GM12878 (cell line): ENCODE results near the gene RNF38. TPM values are rescaled to one million over a fixed set of nuclear protein-coding genes. Genes with fewer than 3 reads are reported as not detected.

ENCODE experiments used
- ATAC-seq: fragments of 200-7000 bp; cut with Tn5 transposase; 3 replicates; pipeline ENCODE4 v1.9.1; 2020; ENCODE audit warnings: mild to moderate bottlenecking, moderate library complexity
- BruUV-seq: library from RNA; stranded (reverse); fragments of 400-500 nt; replicated peaks from 2 replicates; lab custom pipeline; 2021; lab: Mats Ljungman, UMichigan
- CTCF ChIA-PET: fragments of 300-600 bp; sonication (Branson Sonifier 250); formaldehyde crosslinking; extraction: SDS; loops from one replicate; lab custom pipeline; 2021; ENCODE audit warnings: inconsistent platforms; lab: Yijun Ruan, JAX
- POLR2A ChIA-PET: fragments of 350-600 bp; formaldehyde crosslinking; extraction: SDS; loops from one replicate; lab custom pipeline; 2021; ENCODE audit warnings: inconsistent platforms; lab: Charles Lee
- RAD21 ChIA-PET: fragments of 300-600 bp; sonication (Branson Sonifier 250); formaldehyde crosslinking; loops from one replicate; lab custom pipeline; 2023; ENCODE audit warnings: antibody characterized with exemption; ENCODE audit not compliant: unreplicated experiment; lab: Charles Lee
- SMC1A ChIA-PET: fragments of 300-600 bp; sonication (Branson Sonifier 250); formaldehyde crosslinking; loops from one replicate; lab custom pipeline; 2023; ENCODE audit not compliant: unreplicated experiment, uncharacterized antibody; lab: Charles Lee
- DNase-seq: peaks from one replicate; pipeline ENCODE4 v3.0.0-alpha.2; 2011; ENCODE audit warnings: low read depth, low spot score
- FAIRE-seq: peaks from 3 replicates; lab custom pipeline; 2011; peaks lifted over from hg19 to GRCh38; lab: Jason Lieb, UNC
- H2AFZ ChIP-seq: 2 replicates; pipeline ENCODE4 v1.6.0; 2011; ENCODE audit warnings: low read depth, low read length, control low read depth; ENCODE audit not compliant: control insufficient read depth
- H3K27ac ChIP-seq: 2 replicates; pipeline ENCODE4 v1.5.1; 2011; ENCODE audit warnings: control low read depth; ENCODE audit not compliant: control insufficient read depth, insufficient read depth
- H3K27me3 ChIP-seq, 2 experiments: replicated peaks in 1 of 2; 2 replicates each; pipeline versions ENCODE4 v1.6.0 to v1.6.1; 2011; ENCODE audit warnings: low read length in 1 of 2; ENCODE audit not compliant: control insufficient read depth in 2 of 2, insufficient read depth in 2 of 2
- H3K36me3 ChIP-seq, 2 experiments: 2 replicates each; pipeline ENCODE4 v1.5.1; 2011; ENCODE audit warnings: low read length in 1 of 2; ENCODE audit not compliant: control insufficient read depth in 2 of 2, insufficient read depth in 2 of 2
- H3K4me1 ChIP-seq: 2 replicates; pipeline ENCODE4 v1.6.1; 2011; ENCODE audit warnings: mild to moderate bottlenecking, low read length, moderate library complexity, mixed read lengths; ENCODE audit not compliant: control insufficient read depth, insufficient read depth
- H3K4me2 ChIP-seq: 2 replicates; pipeline ENCODE4 v1.6.0; 2011; ENCODE audit warnings: control low read depth; ENCODE audit not compliant: control insufficient read depth, insufficient read depth
- H3K4me3 ChIP-seq: fragments of 200-600 bp; sonication (generic); 2 replicates; pipeline ENCODE4 v1.5.1; 2016
- H3K79me2 ChIP-seq: 2 replicates; pipeline ENCODE4 v1.6.0; 2011; ENCODE audit warnings: low read length; ENCODE audit not compliant: control insufficient read depth, insufficient read depth
- H3K9ac ChIP-seq: 2 replicates; pipeline ENCODE4 v1.8.0; 2011; ENCODE audit warnings: low read length, control low read depth, mixed read lengths; ENCODE audit not compliant: control insufficient read depth, insufficient read depth
- H3K9me3 ChIP-seq: replicated peaks from 3 replicates; pipeline ENCODE4 v1.5.1; 2011; ENCODE audit warnings: mild to moderate bottlenecking, low read length; ENCODE audit not compliant: control insufficient read depth, insufficient read depth
- H4K20me1 ChIP-seq: 2 replicates; pipeline ENCODE4 v1.6.0; 2011; ENCODE audit not compliant: control insufficient read depth, insufficient read depth
- BHLHE40 ChIP-seq, 2 experiments: fragments of 450-650 bp in 1 of 2; IDR thresholded peaks; 2 replicates each; pipeline ENCODE4 v1.6.1; 2011 to 2017; ENCODE audit warnings: low read depth in 2 of 2, borderline replicate concordance in 1 of 2, improper control_type of control experiment in 1 of 2, low read length in 1 of 2, mild to moderate bottlenecking in 1 of 2
- DPF2 ChIP-seq: fragments of 450-650 bp; IDR thresholded peaks from 2 replicates; pipeline ENCODE4 v1.6.1; 2017; ENCODE audit warnings: mild to moderate bottlenecking
- FOS ChIP-seq: IDR thresholded peaks from 3 replicates; pipeline ENCODE4 v1.6.1; 2011; ENCODE audit warnings: borderline replicate concordance; ENCODE audit not compliant: insufficient read length; ENCODE audit errors: extremely low read depth
- HDAC2 ChIP-seq: fragments of 200-600 bp; sonication (generic); IDR thresholded peaks from 2 replicates; pipeline ENCODE4 v1.6.1; 2017
- MTA2 ChIP-seq: fragments of 450-650 bp; IDR thresholded peaks from 2 replicates; pipeline ENCODE4 v1.6.1; 2016; ENCODE audit warnings: low read depth, mild to moderate bottlenecking, moderate library complexity
- MXI1 ChIP-seq: fragments of 150-350 bp; IDR thresholded peaks from 2 replicates; pipeline ENCODE4 v1.6.1; 2011; ENCODE audit warnings: low read depth, mild to moderate bottlenecking, inconsistent platforms, low read length, improper control_type of control experiment
- NFYA ChIP-seq: IDR thresholded peaks from 2 replicates; pipeline ENCODE4 v1.6.1; 2011; ENCODE audit warnings: low read depth, mild to moderate bottlenecking, low read length, improper control_type of control experiment, borderline replicate concordance
- PAX5 ChIP-seq: IDR thresholded peaks from 2 replicates; pipeline ENCODE4 v1.6.1; 2011; ENCODE audit warnings: low read depth, low read length, borderline replicate concordance
- SMAD5 ChIP-seq: IDR thresholded peaks from 2 replicates; pipeline ENCODE4 v1.6.1; 2016; ENCODE audit warnings: antibody characterized with exemption, low read depth
- SMARCA5 ChIP-seq: fragments of 450-650 bp; IDR thresholded peaks from 2 replicates; pipeline ENCODE4 v1.6.1; 2017; ENCODE audit warnings: mild to moderate bottlenecking
- WRNIP1 ChIP-seq: IDR thresholded peaks from 2 replicates; pipeline ENCODE4 v1.6.1; 2011; ENCODE audit warnings: low read depth, low read length, improper control_type of control experiment, borderline replicate concordance
- ZBED1 ChIP-seq: IDR thresholded peaks from 2 replicates; pipeline ENCODE4 v1.6.1; 2016; ENCODE audit warnings: borderline replicate concordance
- WGBS: methylation state at CpG from one replicate; pipeline ENCODE4 v1.1.6; 2016; ENCODE audit warnings: low lambda C conversion rate; ENCODE audit not compliant: insufficient replicate concordance, insufficient coverage; ENCODE audit errors: missing lambda C conversion rate; 5-methylcytosine and 5-hydroxymethylcytosine counted together
- in situ Hi-C: fragments of 300-500 bp; cut with MboI; formaldehyde crosslinking; loops from 9 replicates; pipeline ENCODE4 v1.14.3; 2018; ENCODE audit warnings: mixed read lengths
- intact Hi-C: fragments of 100-400 bp; cut with micrococcal nuclease; formaldehyde crosslinking; loops from one replicate; pipeline ENCODE4 v1.14.2; 2022; ENCODE audit not compliant: unreplicated experiment
- polyA plus RNA-seq, 11 experiments: library from polyadenylated mRNA; depleted of rRNA in 4 of 11; unstranded in 6 of 11; stranded (reverse) in 5 of 11; fragments of >200 nt; fragmentation: Nextera tagmentation in 4 of 11; fragmentation: Illumina TruSeq in 1 of 11; extraction: Ambion mirVana in 4 of 11; extraction: Trizol in 1 of 11; gene quantifications; 1 replicate in 1 of 11; 2 replicates in 10 of 11; pipeline versions ENCODE4 v1.2.1 to v1.2.3, GENCODE V29; 2011 to 2016; ENCODE audit warnings: inconsistent platforms in 2 of 11, missing spikeins in 2 of 11, low read depth in 1 of 11
- total RNA-seq, 4 experiments: library from RNA; depleted of rRNA in 3 of 4; stranded (reverse); fragments of >200 nt in 3 of 4; fragmentation: Illumina TruSeq in 1 of 4; extraction: Trizol in 1 of 4; gene quantifications; 2 replicates each; pipeline versions ENCODE4 v1.2.1 to v1.2.3, GENCODE V29; 2013 to 2021
- TF ChIP-seq, protein P1 (sequence below): IDR thresholded peaks from 2 replicates; pipeline ENCODE4 v1.6.1; 2011; ENCODE audit warnings: low read depth, mild to moderate bottlenecking, low read length, moderate library complexity, borderline replicate concordance; ENCODE audit errors: extremely low read depth
- TF ChIP-seq, protein P2 (sequence below): fragments of 450-650 bp; IDR thresholded peaks from 2 replicates; pipeline ENCODE4 v1.6.1; 2017; ENCODE audit warnings: mild to moderate bottlenecking
- TF ChIP-seq, protein P3 (sequence below): fragments of 450-650 bp; IDR thresholded peaks from 2 replicates; pipeline ENCODE4 v1.6.1; 2017; ENCODE audit warnings: low read depth, mild to moderate bottlenecking, moderate library complexity
- TF ChIP-seq, protein P4 (sequence below): fragments of 450-650 bp; IDR thresholded peaks from 2 replicates; pipeline ENCODE4 v1.6.1; 2016; ENCODE audit warnings: mild to moderate bottlenecking, moderate library complexity, borderline replicate concordance

Gene RNF38
- total and polyA plus RNA-seq, 10 of the 15 experiments (the other 5 are each of a cell fraction or from before 2014, with no cell fraction given), result 5.1 to 34.7 (median 12.7) TPM

DNA sequence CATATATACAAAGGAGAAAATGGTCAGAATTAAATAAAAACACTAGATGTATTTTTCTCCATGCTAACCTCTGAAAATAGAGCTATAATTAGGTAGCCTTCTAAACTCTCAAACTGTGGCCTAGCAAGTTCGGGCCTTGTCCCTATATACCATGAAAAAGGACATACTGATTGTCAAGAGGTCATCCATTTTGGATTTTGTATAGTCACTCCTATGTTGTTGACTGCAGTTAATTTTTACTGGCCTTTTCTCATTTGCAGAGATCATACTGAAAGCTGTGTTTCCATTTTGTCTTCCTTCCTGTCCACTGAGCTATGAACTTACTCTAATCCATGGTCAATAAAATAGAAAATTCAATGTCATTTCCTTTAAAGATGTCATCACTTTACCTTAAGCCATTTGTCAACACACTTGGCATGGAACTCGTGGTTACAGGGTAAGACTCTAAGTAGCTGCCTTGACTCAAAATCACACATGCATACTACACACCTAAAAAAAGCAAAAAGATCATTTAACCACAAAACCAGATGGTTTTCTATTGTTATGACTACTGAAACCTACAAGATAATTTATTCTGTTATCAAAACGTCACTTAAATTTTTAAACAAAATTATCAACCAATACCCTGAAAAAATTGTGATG lies 58.0 kb downstream of the RNF38 start:
- SMC1A ChIA-PET, result interaction anchor here (0.7 to 1.0 kb wide), 2 partner anchors 26 to 64 kb away, joined by 3 to 4 read pairs; no protein-coding TSS in a partner anchor
- Histone ChIP-seq H3K4me3 (no peak overlapping the region), H4K20me1 (no peaks in the 10 kb centered on the region), H3K27ac (peak overlapping the region; percentile 34; the same call in 1 of the 2 replicates), H3K9ac (no peak overlapping the region), H3K36me3 (peaks cover 9 to 32% of the 10 kb centered on the region in 2 experiments), H2AFZ (no peak overlapping the region), H3K4me1 (peaks cover 4% of the 10 kb centered on the region; the same call in 1 of the 2 replicates), H3K79me2 (no peaks in the 10 kb centered on the region), H3K9me3 (no peaks in the 10 kb centered on the region), H3K4me2 (no peak overlapping the region), H3K27me3 (no peaks in the 10 kb centered on the region)
- WGBS, result 19% methylated on average over 3 of the region's 3 CpGs
- CTCF ChIA-PET, result interaction anchor here (0.7 to 1.8 kb wide), 2 partner anchors 14 to 108 kb away, joined by 3 to 8 read pairs; no protein-coding TSS in a partner anchor
- no TSS peak for BruUV-seq
- ATAC-seq (peak; percentile 88), FAIRE-seq (peak; percentile 75), DNase-seq (no peak)
- RAD21 ChIA-PET, result interaction anchor here (0.6 to 1.1 kb wide), 2 partner anchors 94 to 152 kb away, joined by 3 read pairs; partner anchors contain the start of gene CLTA
- in situ Hi-C loops (no loop called here), intact Hi-C loops (no loop called here)
- POLR2A ChIA-PET, result interaction anchor here (0.6 kb wide), 1 partner anchor 245 kb away, joined by 3 read pairs; no protein-coding TSS in a partner anchor
- TF ChIP-seq FOS, result no peak
- no peak for TF ChIP-seq MXI1
- TF ChIP-seq DPF2, result no peak
- TF ChIP-seq HDAC2, result no peak
- TF ChIP-seq, protein P1, sequence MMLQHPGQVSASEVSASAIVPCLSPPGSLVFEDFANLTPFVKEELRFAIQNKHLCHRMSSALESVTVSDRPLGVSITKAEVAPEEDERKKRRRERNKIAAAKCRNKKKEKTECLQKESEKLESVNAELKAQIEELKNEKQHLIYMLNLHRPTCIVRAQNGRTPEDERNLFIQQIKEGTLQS, result no peak
- TF ChIP-seq NFYA, result no peak
- TF ChIP-seq, protein P2, sequence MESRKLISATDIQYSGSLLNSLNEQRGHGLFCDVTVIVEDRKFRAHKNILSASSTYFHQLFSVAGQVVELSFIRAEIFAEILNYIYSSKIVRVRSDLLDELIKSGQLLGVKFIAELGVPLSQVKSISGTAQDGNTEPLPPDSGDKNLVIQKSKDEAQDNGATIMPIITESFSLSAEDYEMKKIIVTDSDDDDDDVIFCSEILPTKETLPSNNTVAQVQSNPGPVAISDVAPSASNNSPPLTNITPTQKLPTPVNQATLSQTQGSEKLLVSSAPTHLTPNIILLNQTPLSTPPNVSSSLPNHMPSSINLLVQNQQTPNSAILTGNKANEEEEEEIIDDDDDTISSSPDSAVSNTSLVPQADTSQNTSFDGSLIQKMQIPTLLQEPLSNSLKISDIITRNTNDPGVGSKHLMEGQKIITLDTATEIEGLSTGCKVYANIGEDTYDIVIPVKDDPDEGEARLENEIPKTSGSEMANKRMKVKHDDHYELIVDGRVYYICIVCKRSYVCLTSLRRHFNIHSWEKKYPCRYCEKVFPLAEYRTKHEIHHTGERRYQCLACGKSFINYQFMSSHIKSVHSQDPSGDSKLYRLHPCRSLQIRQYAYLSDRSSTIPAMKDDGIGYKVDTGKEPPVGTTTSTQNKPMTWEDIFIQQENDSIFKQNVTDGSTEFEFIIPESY, result no peak
- TF ChIP-seq SMARCA5, result no peak
- TF ChIP-seq MTA2, result no peak
- peak in 1 of 2 experiments; percentile 33; a peak in 1 of 4 replicates for TF ChIP-seq BHLHE40 (IDR thresholded peaks at IDR 0.05; ENCODE audit: borderline replicate concordance in 1 of 2, low read depth in 2 of 2, low read length in 1 of 2)
- TF ChIP-seq, protein P3, sequence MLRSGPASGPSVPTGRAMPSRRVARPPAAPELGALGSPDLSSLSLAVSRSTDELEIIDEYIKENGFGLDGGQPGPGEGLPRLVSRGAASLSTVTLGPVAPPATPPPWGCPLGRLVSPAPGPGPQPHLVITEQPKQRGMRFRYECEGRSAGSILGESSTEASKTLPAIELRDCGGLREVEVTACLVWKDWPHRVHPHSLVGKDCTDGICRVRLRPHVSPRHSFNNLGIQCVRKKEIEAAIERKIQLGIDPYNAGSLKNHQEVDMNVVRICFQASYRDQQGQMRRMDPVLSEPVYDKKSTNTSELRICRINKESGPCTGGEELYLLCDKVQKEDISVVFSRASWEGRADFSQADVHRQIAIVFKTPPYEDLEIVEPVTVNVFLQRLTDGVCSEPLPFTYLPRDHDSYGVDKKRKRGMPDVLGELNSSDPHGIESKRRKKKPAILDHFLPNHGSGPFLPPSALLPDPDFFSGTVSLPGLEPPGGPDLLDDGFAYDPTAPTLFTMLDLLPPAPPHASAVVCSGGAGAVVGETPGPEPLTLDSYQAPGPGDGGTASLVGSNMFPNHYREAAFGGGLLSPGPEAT, result no peak
- no peak for TF ChIP-seq WRNIP1
- TF ChIP-seq ZBED1, result no peak
- TF ChIP-seq SMAD5, result no peak
- TF ChIP-seq, protein P4, sequence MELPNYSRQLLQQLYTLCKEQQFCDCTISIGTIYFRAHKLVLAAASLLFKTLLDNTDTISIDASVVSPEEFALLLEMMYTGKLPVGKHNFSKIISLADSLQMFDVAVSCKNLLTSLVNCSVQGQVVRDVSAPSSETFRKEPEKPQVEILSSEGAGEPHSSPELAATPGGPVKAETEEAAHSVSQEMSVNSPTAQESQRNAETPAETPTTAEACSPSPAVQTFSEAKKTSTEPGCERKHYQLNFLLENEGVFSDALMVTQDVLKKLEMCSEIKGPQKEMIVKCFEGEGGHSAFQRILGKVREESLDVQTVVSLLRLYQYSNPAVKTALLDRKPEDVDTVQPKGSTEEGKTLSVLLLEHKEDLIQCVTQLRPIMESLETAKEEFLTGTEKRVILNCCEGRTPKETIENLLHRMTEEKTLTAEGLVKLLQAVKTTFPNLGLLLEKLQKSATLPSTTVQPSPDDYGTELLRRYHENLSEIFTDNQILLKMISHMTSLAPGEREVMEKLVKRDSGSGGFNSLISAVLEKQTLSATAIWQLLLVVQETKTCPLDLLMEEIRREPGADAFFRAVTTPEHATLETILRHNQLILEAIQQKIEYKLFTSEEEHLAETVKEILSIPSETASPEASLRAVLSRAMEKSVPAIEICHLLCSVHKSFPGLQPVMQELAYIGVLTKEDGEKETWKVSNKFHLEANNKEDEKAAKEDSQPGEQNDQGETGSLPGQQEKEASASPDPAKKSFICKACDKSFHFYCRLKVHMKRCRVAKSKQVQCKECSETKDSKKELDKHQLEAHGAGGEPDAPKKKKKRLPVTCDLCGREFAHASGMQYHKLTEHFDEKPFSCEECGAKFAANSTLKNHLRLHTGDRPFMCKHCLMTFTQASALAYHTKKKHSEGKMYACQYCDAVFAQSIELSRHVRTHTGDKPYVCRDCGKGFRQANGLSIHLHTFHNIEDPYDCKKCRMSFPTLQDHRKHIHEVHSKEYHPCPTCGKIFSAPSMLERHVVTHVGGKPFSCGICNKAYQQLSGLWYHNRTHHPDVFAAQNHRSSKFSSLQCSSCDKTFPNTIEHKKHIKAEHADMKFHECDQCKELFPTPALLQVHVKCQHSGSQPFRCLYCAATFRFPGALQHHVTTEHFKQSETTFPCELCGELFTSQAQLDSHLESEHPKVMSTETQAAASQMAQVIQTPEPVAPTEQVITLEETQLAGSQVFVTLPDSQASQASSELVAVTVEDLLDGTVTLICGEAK, result no peak
- no peak for TF ChIP-seq PAX5
